K562 (cell line): ENCODE data around the gene CTNNBL1. TPM values are rescaled to one million over a fixed set of nuclear protein-coding genes. Genes with fewer than 3 reads are reported as not detected.

Experiments used
- ATAC-seq: fragments of 200-7000 bp; cut with Tn5 transposase; 3 replicates; pipeline ENCODE4 v1.9.1; 2020; ENCODE audit warnings: moderate library complexity
- BruUV-seq: library from RNA; stranded (reverse); fragments of 400-500 nt; replicated peaks from 2 replicates; lab custom pipeline; 2021; lab: Mats Ljungman, UMichigan
- CTCF ChIA-PET: fragments of 300-600 bp; formaldehyde crosslinking; extraction: SDS; loops from one replicate; lab custom pipeline; 2021; ENCODE audit warnings: low intra/inter-chr PET ratio; lab: Yijun Ruan, JAX
- POLR2A ChIA-PET: fragments of 300-600, 350-650 bp; sonication (Branson Sonifier 250); formaldehyde crosslinking; extraction: SDS; loops from one replicate; lab custom pipeline; 2021; ENCODE audit warnings: antibody characterized with exemption, inconsistent platforms; lab: Yijun Ruan, JAX
- DNase-seq, 4 experiments: peaks; one replicate each; pipeline versions ENCODE4 v3.0.0 to v3.0.0-alpha.2; 2011 to 2018; ENCODE audit warnings: low spot score in 3 of 4, mixed read lengths in 3 of 4; ENCODE audit errors: extremely low read depth in 1 of 4
- FAIRE-seq: peaks from 2 replicates; lab custom pipeline; 2011; peaks lifted over from hg19 to GRCh38; lab: Jason Lieb, UNC
- H2AFZ ChIP-seq: 2 replicates; pipeline ENCODE4 v1.6.0; 2011; ENCODE audit warnings: low read depth, low read length, control low read depth, inconsistent platforms
- H3K27ac ChIP-seq: fragments of 200-600 bp; 3 replicates; pipeline ENCODE4 v1.8.0; 2011; ENCODE audit warnings: low read depth, mild to moderate bottlenecking, control low read depth, inconsistent platforms, low read length, moderate library complexity, mixed read lengths; ENCODE audit errors: extremely low read depth
- H3K27me3 ChIP-seq, 2 experiments: fragments of 300-600 bp in 1 of 2; 2 replicates in 1 of 2; 3 replicates in 1 of 2; pipeline versions ENCODE4 v1.6.0 to v1.8.0; 2011; ENCODE audit warnings: inconsistent platforms in 2 of 2, low read length in 2 of 2, mild to moderate bottlenecking in 1 of 2, mixed read lengths in 1 of 2, moderate library complexity in 1 of 2; ENCODE audit not compliant: control insufficient read depth in 2 of 2, insufficient read depth in 2 of 2
- H3K36me3 ChIP-seq: fragments of 300-600 bp; 3 replicates; pipeline ENCODE4 v1.8.0; 2011; ENCODE audit warnings: mild to moderate bottlenecking, low read length, inconsistent platforms; ENCODE audit not compliant: control insufficient read depth, insufficient read depth
- H3K4me1 ChIP-seq, 2 experiments: fragments of 200-600 bp in 1 of 2; replicated peaks in 1 of 2; 2 replicates in 1 of 2; 3 replicates in 1 of 2; pipeline versions ENCODE4 v1.5.1 to v1.8.0; 2011; ENCODE audit warnings: inconsistent platforms in 2 of 2, low read length in 2 of 2, mild to moderate bottlenecking in 1 of 2, mixed read lengths in 1 of 2, moderate library complexity in 1 of 2; ENCODE audit not compliant: control insufficient read depth in 2 of 2, insufficient read depth in 2 of 2
- H3K4me2 ChIP-seq: 2 replicates; pipeline ENCODE4 v1.6.1; 2011; ENCODE audit warnings: low read length, control low read depth, inconsistent platforms, mixed read lengths; ENCODE audit not compliant: insufficient read depth
- H3K4me3 ChIP-seq: fragments of 200-600 bp; sonication (generic), shearing (Covaris generic); 2 replicates; pipeline ENCODE4 v1.5.1; 2016; ENCODE audit warnings: control low read depth, inconsistent platforms
- H3K79me2 ChIP-seq: fragments of 200-600 bp; 3 replicates; pipeline ENCODE4 v1.8.0; 2011; ENCODE audit warnings: low read length, inconsistent platforms; ENCODE audit not compliant: control insufficient read depth, insufficient read depth
- H3K9ac ChIP-seq, 2 experiments: 2 replicates each; pipeline versions ENCODE4 v1.6.0 to v1.6.1; 2011; ENCODE audit warnings: low read depth in 2 of 2, low read length in 2 of 2, control low read depth in 1 of 2, inconsistent platforms in 1 of 2, mild to moderate bottlenecking in 1 of 2, mixed read lengths in 1 of 2; ENCODE audit not compliant: insufficient read depth in 1 of 2
- H3K9me1 ChIP-seq: one replicate; pipeline ENCODE4 v1.6.0; 2011; ENCODE audit warnings: inconsistent platforms, mild to moderate bottlenecking, low read length, moderate library complexity; ENCODE audit not compliant: control insufficient read depth, insufficient read depth
- H3K9me3 ChIP-seq: replicated peaks from 2 replicates; pipeline ENCODE4 v1.5.1; 2011; ENCODE audit warnings: low read depth, low read length, inconsistent platforms; ENCODE audit not compliant: control insufficient read depth, insufficient read depth
- H4K20me1 ChIP-seq: replicated peaks from 2 replicates; pipeline ENCODE4 v1.6.1; 2011; ENCODE audit warnings: low read length, inconsistent platforms, mixed read lengths; ENCODE audit not compliant: control insufficient read depth, insufficient read depth
- ADNP ChIP-seq: fragments of 200-800 bp; sonication (Bioruptor generic); IDR thresholded peaks from 2 replicates; pipeline ENCODE4 v1.6.1; 2016; ENCODE audit warnings: missing genetic modification characterization, missing compliant biosample characterization
- ATF1 ChIP-seq, 2 experiments: fragments of 450-650 bp in 1 of 2; IDR thresholded peaks; 2 replicates each; pipeline ENCODE4 v1.6.1; 2016; ENCODE audit warnings: missing compliant biosample characterization in 1 of 2, missing genetic modification characterization in 1 of 2
- ATF2 ChIP-seq: sonication (generic); formaldehyde crosslinking; IDR thresholded peaks from 2 replicates; pipeline ENCODE4 v1.8.1; 2022; ENCODE audit warnings: missing genetic modification reagents
- GATAD2B ChIP-seq: fragments of 450-650 bp; IDR thresholded peaks from 2 replicates; pipeline ENCODE4 v1.6.1; 2017; ENCODE audit warnings: mild to moderate bottlenecking, borderline replicate concordance
- HINFP ChIP-seq: fragments of 450-650 bp; conservative IDR thresholded peaks from 2 replicates; pipeline ENCODE4 v1.6.1; 2016; ENCODE audit warnings: missing genetic modification characterization, low read depth, mild to moderate bottlenecking, control low read depth, missing compliant biosample characterization
- MAFK ChIP-seq: IDR thresholded peaks from 2 replicates; pipeline ENCODE4 v1.6.1; 2011; ENCODE audit warnings: low read length, improper control_type of control experiment
- MTF1 ChIP-seq: fragments of 250-450 bp; sonication (Bioruptor Pico); IDR thresholded peaks from 2 replicates; pipeline ENCODE4 v1.9.0; 2021; ENCODE audit warnings: moderate library complexity, mild to moderate bottlenecking, inconsistent platforms, borderline replicate concordance
- TAL1 ChIP-seq: fragments of 450-650 bp; IDR thresholded peaks from 2 replicates; pipeline ENCODE4 v1.6.1; 2016; ENCODE audit warnings: mild to moderate bottlenecking
- ZNF121 ChIP-seq: sonication (generic); formaldehyde crosslinking; conservative IDR thresholded peaks from 2 replicates; pipeline ENCODE4 v1.8.0; 2022; ENCODE audit warnings: missing genetic modification reagents
- ZNF518B ChIP-seq: fragments of 250-450 bp; sonication (Bioruptor Pico); IDR thresholded peaks from 2 replicates; pipeline ENCODE4 v1.5.0; 2021; ENCODE audit warnings: mild to moderate bottlenecking, moderate library complexity
- ZNF644 ChIP-seq: fragments of 200-800 bp; sonication (Bioruptor generic); IDR thresholded peaks from 2 replicates; pipeline ENCODE4 v1.6.1; 2016; ENCODE audit warnings: low read depth, missing genetic modification characterization, missing compliant biosample characterization
- WGBS: fragments of 100-300 bp; shearing (Covaris generic); methylation state at CpG from one replicate; pipeline ENCODE4 v1.1.6; 2016; ENCODE audit warnings: low coverage, mixed read lengths; ENCODE audit not compliant: insufficient coverage; ENCODE audit errors: missing lambda C conversion rate; 5-methylcytosine and 5-hydroxymethylcytosine counted together
- in situ Hi-C: fragments of 300-500 bp; cut with MboI; formaldehyde crosslinking; loops from 4 replicates; pipeline ENCODE4 v1.15.0; 2018; ENCODE audit warnings: inconsistent platforms, mixed read lengths
- intact Hi-C: fragments of 100-400 bp; cut with micrococcal nuclease; formaldehyde crosslinking; loops from 2 replicates; pipeline ENCODE4 v1.14.2; 2022
- polyA plus RNA-seq, 8 experiments: library from polyadenylated mRNA; depleted of rRNA in 4 of 8; stranded (reverse) in 5 of 8; unstranded in 3 of 8; fragments of >200 nt; fragmentation: Nextera tagmentation in 2 of 8; fragmentation: Illumina TruSeq in 1 of 8; extraction: Ambion mirVana in 2 of 8; extraction: Trizol in 1 of 8; gene quantifications; 2 replicates each; pipeline versions ENCODE4 v1.2.1 to v1.2.3, GENCODE V29; 2011 to 2014; ENCODE audit warnings: inconsistent platforms in 1 of 8, missing spikeins in 1 of 8
- total RNA-seq, 7 experiments: library from RNA; depleted of rRNA in 6 of 7; stranded (reverse); fragments of >200 nt in 6 of 7; fragmentation: Illumina TruSeq in 2 of 7; extraction: Trizol in 2 of 7; gene quantifications; 2 replicates each; pipeline versions ENCODE4 v1.2.1 to v1.2.3, GENCODE V29; 2011 to 2021; ENCODE audit warnings: low replicate concordance in 1 of 7
- TF ChIP-seq, protein P1 (sequence below): fragments of 150-350 bp; conservative IDR thresholded peaks from 2 replicates; pipeline ENCODE4 v1.6.1; 2014; ENCODE audit warnings: low read length

CTNNBL1 gene
- total and polyA plus RNA-seq, 9 of the 15 experiments (the other 6 are each of a cell fraction or from before 2014, with no cell fraction given), result 32.4 to 85.6 (median 43.6) TPM

DNA sequence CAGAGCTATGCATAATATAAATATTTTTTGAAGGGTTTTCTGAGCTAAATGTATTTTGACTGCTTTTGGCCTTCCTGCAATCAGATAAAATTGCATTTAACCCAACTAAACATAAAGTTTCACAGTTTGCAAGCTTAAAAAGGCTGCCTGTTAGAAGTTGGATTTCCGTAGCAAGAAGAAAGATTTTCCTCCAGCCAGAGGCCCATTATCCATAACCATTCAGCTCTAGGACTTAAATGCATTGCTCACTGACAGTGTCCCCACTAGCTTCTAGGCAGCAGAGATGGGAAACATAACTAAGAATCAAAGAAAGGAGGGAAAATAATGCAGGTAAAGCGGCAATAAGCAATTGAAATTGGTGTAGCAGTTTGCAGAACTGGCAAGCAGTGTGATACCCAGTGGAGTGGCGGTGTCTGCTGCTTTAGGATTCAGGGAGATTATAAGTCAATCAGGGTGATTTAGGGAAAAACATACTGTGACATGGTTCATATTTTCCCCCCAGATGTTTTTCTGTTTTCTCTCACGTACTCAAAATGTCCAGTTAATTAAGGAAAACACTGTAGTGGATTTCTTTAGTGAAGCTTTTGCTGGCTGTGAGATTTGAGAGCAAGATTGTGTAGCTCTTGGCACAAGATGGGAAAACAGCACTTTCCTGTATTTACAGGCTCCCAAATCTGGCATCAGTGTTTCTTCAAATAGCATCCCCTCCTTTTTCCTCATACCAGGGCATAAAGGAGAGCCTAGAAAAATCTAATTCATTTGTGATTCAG lies 69.1 kb downstream of the CTNNBL1 start:
- WGBS, result 93% methylated on average over 4 of the region's 4 CpGs
- intact Hi-C loops (no loop called here), in situ Hi-C loops (no loop called here)
- POLR2A ChIA-PET, result interaction anchor here (1.2 kb wide), 1 partner anchor 12 kb away, joined by 3 read pairs; no protein-coding TSS in a partner anchor
- no TSS peak for BruUV-seq
- Histone ChIP-seq H3K79me2 (no peaks in the 10 kb centered on the region), H3K4me1 (no peaks in the 10 kb centered on the region), H3K9me1 (no peaks in the 10 kb centered on the region), H2AFZ (no peak overlapping the region), H3K4me2 (no peak overlapping the region), H3K36me3 (peaks cover 2% of the 10 kb centered on the region; the same call in 1 of the 3 replicates), H3K4me3 (no peak overlapping the region), H3K27ac (no peak overlapping the region), H4K20me1 (no peaks in the 10 kb centered on the region), H3K9me3 (no peaks in the 10 kb centered on the region), H3K9ac (no peak overlapping the region), H3K27me3 (no peaks in the 10 kb centered on the region)
- ATAC-seq (no peak), DNase-seq (no peak), FAIRE-seq (no peak)
- CTCF ChIA-PET, result no interaction called here
- TF ChIP-seq ZNF644 (no peak), HINFP (tag) (no peak), ATF2 (CRISPR knock-in tag) (no peak), MTF1 (no peak), ZNF121 (no peak), ZNF518B (CRISPR knock-in tag) (no peak), MAFK (no peak), GATAD2B (no peak), ADNP (tag) (no peak), ATF1 (CRISPR knock-in tag; IDR thresholded peaks at IDR 0.05) (no peak), ATF1 (tag; IDR thresholded peaks at IDR 0.05) (no peak), TAL1 (no peak)
- TF ChIP-seq, protein P1, sequence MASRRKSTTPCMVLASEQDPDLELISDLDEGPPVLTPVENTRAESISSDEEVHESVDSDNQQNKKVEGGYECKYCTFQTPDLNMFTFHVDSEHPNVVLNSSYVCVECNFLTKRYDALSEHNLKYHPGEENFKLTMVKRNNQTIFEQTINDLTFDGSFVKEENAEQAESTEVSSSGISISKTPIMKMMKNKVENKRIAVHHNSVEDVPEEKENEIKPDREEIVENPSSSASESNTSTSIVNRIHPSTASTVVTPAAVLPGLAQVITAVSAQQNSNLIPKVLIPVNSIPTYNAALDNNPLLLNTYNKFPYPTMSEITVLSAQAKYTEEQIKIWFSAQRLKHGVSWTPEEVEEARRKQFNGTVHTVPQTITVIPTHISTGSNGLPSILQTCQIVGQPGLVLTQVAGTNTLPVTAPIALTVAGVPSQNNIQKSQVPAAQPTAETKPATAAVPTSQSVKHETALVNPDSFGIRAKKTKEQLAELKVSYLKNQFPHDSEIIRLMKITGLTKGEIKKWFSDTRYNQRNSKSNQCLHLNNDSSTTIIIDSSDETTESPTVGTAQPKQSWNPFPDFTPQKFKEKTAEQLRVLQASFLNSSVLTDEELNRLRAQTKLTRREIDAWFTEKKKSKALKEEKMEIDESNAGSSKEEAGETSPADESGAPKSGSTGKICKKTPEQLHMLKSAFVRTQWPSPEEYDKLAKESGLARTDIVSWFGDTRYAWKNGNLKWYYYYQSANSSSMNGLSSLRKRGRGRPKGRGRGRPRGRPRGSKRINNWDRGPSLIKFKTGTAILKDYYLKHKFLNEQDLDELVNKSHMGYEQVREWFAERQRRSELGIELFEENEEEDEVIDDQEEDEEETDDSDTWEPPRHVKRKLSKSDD, result no peak
